Vagina (tissue), 2 donors: ENCODE measurements around the gene ZBTB32.
"Not testable (repeated sequence)": the region's sequence is repeated elsewhere in the genome, so short reads cannot be mapped to it uniquely, and the experiment has no call there.

Experiments
- CTCF ChIP-seq, 3 experiments: fragments of 450-650 bp in 2 of 3; fragments of 200-600 bp in 1 of 3; sonication (generic) in 1 of 3; IDR thresholded peaks; one replicate each; pipeline ENCODE4 v1.5.1; 2017 to 2019; ENCODE audit warnings: antibody characterized with exemption in 3 of 3, mild to moderate bottlenecking in 2 of 3, moderate library complexity in 2 of 3
- POLR2A ChIP-seq, 2 donors: fragments of 450-650 bp; IDR thresholded peaks; one replicate each; pipeline ENCODE4 v1.6.1; 2017; ENCODE audit warnings: antibody characterized with exemption in 2 of 2, mild to moderate bottlenecking in 2 of 2, moderate library complexity in 2 of 2

DNA sequence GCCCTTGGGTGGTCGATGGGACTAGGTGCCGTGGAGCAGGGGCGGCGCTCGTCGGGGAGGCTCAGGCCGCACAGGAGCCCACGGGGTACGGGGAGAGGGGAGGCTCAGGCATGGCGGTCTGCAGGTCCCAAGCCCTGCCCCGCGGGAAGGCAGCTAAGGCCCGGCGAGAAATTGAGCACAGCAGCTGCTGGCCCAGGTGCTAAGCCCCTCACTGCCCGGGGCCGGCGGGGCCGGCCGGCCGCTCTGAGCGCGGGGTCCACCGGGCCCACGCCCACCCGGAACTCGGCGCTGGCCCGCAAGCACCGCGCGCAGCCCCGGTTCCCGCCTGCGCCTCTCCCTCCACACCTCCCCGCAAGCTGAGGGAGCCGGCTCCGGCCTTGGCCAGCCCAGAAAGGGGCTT is 13.3 kb upstream of the ZBTB32 start:
- TF ChIP-seq CTCF, POLR2A (IDR thresholded peaks at IDR 0.05): not testable (repeated sequence)
